HG03045 (cell line): ENCODE results near the gene LGALS7B.
"Not testable (repeated sequence)": the region's sequence is repeated elsewhere in the genome, so short reads cannot be mapped to it uniquely, and the experiment has no call there.

ENCODE experiments used
- ATAC-seq: cut with Tn5 transposase; IDR thresholded peaks from one replicate; pipeline ENCODE4 v1.9.1; 2021; ENCODE audit warnings: mild to moderate bottlenecking, moderate library complexity; ENCODE audit not compliant: unreplicated experiment

The LGALS7B gene

GRCh38 chr19:38816131-38816750 lies 27.2 kb downstream of the LGALS7B start:
- no peak for ATAC-seq

GRCh38 chr19:38817081-38817480 lies 28.1 kb downstream of the LGALS7B start:
- no peak for ATAC-seq

GRCh38 chr19:38819231-38819920 lies 30.4 kb downstream of the LGALS7B start:
- ATAC-seq: no peak

GRCh38 chr19:38821230-38821825 lies 32.3 kb downstream of the LGALS7B start:
- ATAC-seq: not testable (repeated sequence)

GRCh38 chr19:38825936-38826335 lies 36.9 kb downstream of the LGALS7B start:
- ATAC-seq: not testable (repeated sequence)

- ATAC-seq: no peak
These were observed 38.0 kb downstream of the LGALS7B start for GRCh38 chr19:38826856-38827551.

GRCh38 chr19:38829203-38829602 lies 40.2 kb downstream of the LGALS7B start:
- ATAC-seq: not testable (repeated sequence)

GRCh38 chr19:38830039-38830733 lies 41.2 kb downstream of the LGALS7B start:
- no peak for ATAC-seq

GRCh38 chr19:38831142-38831605 lies 42.2 kb downstream of the LGALS7B start:
- peak; percentile 26 for ATAC-seq

GRCh38 chr19:38833092-38833425 lies 44.1 kb downstream of the LGALS7B start:
- no peak for ATAC-seq

GRCh38 chr19:38834104-38834490 lies 45.1 kb downstream of the LGALS7B start:
- ATAC-seq: no peak

GRCh38 chr19:38834590-38834989 lies 45.6 kb downstream of the LGALS7B start:
- ATAC-seq: no peak

GRCh38 chr19:38836159-38836982 lies 47.4 kb downstream of the LGALS7B start:
- no peak for ATAC-seq

- no peak for ATAC-seq
These were observed 48.1 kb downstream of the LGALS7B start for GRCh38 chr19:38836983-38837626.

GRCh38 chr19:38837656-38838121 lies 48.7 kb downstream of the LGALS7B start:
- ATAC-seq: no peak

GRCh38 chr19:38838208-38838985 lies 49.4 kb downstream of the LGALS7B start:
- ATAC-seq: no peak

- no peak for ATAC-seq
These were observed 50.2 kb downstream of the LGALS7B start for GRCh38 chr19:38838986-38839761.
